NOMO-1 treated with dmso at 0.1 percent for 144 hours (cell line): ENCODE measurements around the gene CHD5.
"Not testable (repeated sequence)": the region's sequence is repeated elsewhere in the genome, so short reads cannot be mapped to it uniquely, and the experiment has no call there.

Source experiments
- DNase-seq: peaks from one replicate; lab custom pipeline; 2025; ENCODE audit not compliant: unreplicated experiment; lab: John Stamatoyannopoulos, UW

The CHD5 gene

DNA sequence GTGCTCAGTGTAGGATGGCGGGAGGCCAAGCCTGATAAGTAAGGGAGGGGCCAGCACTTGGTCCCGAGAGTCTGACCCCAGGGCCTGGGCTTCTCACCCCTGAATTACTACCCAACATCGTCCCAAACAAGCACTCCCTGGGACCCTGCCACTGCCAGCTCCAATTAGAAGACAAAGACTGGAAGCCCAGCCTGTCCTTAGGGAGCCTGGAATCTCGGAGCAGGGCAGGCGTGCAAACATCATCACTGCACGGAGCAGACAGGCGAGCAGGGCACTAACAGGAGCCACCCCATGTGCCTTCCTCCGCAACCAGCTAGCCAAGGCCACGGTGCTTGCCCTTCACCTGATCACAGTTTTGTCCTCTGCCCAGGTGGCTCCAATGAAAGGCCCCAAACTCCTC lies 111.2 kb downstream of the CHD5 start:
- DNase-seq = no peak

DNA sequence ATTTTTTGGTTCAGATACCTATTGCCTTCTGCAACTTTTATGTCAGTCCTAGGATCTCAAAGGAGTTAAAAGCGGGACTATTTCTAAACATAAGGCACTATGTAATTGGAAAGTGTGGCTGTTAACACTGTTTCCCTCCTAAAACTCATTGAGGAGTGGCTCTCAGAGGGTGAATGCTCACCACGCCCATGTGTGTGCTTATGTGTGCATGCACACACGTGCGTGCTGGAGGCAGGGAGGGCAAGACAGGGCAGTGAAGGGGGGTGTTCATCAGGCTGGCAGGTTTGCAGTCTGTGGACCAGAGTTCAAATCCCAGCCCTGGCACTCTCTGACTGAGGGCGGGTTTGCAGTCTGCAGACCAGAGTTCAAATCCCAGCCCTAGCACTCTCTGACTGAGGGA lies 112.0 kb downstream of the CHD5 start:
- no peak for DNase-seq

GRCh38 chr1:6066680-6067079 lies 113.4 kb downstream of the CHD5 start:
- no peak for DNase-seq

DNA sequence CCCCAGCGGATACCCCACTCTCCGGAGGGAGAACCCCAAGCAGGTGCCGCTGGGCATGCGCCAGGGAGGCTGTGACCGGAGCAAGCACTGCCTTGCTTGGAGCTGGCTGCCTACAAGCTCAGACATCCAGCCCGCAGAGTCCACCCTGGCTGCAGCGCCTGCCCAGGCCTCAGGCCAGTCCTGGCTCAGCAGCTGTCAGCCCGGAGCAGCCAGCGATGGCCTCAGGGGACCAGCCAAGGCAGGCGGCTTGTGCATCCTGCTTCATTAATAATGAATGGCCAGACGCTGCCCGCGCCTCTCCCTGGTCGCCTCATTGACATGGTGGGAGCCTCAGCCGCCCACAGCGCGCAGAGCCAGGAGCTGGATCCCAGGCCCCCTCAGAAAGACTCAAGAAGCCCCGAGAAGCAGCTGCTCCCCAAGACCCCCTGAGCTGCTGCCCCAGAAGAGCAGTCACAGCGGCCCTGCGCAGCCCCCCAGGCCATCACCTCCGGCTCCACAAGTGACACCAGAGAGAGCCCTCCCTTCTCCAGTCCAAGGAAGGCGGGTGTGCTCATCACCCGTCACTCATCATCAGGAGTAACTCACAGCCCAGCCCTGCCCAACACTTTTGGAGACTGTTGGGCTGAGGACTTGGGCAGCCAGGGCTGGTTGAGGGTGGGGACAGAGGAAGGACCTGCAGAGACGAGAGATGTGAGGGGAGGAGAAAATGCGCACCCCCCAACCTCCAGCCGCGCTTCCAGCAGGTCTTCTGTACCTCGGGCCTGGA lies 114.8 kb downstream of the CHD5 start:
- no peak for DNase-seq

GRCh38 chr1:6063532-6064053 lies 116.5 kb downstream of the CHD5 start:
- DNase-seq = not testable (repeated sequence)

- DNase-seq = no peak
Measured at GRCh38 chr1:6062670-6063069, 117.5 kb downstream of the CHD5 start.

GRCh38 chr1:6059866-6060265 lies 120.3 kb downstream of the CHD5 start:
- DNase-seq = no peak

DNA sequence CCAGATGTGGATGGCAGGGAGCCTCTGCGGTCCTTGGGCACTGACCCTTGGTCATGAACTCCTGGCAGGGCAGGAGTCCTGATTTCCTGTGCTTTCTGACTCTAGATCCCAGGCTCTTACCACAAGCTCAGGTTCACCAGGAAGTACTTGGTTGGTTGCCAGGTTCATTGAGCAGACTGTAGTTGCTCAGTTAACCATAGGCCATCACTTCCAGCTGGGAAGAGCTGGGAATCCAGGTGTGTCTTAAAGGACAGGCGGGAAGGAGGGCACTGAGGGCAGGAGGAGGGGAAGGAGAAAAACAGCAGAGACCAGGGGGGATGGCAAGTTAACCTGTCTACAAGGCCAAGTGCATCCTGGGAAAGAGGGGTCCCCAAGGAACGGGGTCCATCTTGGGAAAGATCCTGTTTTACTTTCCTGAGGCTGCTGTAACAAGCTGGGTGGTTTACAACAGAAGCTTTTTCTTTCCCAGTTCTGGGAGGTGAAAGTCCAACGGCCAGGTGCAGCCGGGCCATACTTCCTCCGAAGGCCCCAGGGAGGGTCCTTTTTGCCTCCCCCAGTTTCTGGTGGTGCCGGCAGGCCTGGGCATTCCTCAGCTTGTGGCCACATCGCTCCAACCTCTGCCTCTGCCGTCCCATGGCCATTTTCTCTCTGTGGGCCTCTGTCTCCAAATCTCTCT lies 122.8 kb downstream of the CHD5 start:
- DNase-seq = no peak

DNA sequence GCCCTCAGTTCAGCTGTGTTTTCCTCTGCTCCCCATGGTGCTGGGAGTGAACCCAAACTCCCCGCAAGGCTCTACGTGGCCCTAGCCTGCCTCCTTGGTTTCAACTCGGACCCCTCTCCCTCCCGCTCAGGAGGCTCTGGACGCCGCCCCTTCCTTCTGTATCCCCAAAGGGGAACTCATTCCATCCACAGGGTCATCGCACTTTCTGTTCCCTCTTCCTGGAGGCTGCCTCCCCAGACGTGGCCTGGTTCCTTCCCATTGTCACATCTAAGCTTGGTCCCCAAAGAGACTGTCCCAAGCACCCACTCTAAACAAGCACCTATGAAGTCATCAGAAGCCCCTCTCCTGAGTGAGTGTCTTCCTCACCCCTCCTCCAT lies 123.6 kb downstream of the CHD5 start:
- DNase-seq = no peak

DNA sequence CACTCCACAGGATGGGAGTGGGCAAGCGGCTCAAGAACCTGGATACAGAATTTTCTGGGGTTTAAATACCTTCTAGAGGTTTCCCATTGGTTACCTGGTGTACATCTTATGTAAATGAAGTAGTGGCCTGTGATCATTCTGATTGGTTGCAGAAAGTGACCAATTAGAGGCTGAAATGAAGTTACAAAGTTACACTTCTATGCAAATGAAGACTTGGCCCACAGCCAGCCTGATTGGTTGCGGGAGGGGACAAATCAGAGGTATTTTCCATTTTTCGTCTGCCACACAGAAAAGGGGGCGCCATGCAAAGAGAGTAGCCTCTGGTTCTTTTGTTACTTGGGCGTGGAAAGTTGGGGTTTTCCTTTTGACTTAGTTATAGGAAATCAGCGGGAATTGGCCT lies 125.5 kb downstream of the CHD5 start:
- DNase-seq = no peak

- no peak for DNase-seq
Measured at GRCh38 chr1:6053206-6053546, 126.9 kb downstream of the CHD5 start.

DNA sequence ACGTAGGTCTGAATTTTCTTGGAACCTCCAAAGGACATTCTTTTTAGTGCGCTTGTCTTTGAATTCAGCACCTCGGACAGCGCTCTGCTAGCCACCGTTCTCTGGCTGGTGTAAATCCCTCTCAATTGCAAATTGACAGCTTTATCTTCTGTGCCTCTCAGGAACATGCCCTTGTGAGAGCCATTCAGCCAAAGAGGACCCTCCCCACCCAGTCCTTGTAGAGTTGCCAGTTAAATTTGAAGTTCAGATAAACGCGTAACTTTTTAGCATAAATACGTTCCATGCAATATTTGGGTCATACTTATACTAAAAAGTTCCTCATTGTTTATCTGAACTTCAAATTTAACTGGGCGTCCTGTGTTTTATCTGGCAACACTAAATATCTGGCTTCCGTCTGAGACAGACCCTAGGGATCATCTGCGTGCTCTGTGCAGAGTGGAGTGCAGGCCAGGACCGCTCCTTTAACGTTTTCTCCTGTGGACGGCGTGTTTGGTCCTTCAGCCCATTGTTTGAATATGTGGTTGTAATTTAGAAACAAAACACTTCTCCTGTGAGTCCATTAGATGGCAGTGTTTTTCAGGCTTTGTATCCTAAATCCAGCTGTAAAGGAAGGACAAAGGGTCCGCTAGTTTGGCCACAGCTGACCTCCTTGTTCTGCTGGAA lies 127.4 kb downstream of the CHD5 start:
- no peak for DNase-seq
